Ovary (tissue), 9 donors: ENCODE data around the gene SLC38A3. TPM values are rescaled to one million over a fixed set of nuclear protein-coding genes. Genes with fewer than 3 reads are reported as not detected.

ENCODE experiments used
- DNase-seq, 5 donors: peaks; one replicate each; pipeline ENCODE4 v3.0.0-alpha.2; 2019 to 2020
- H3K27ac ChIP-seq, 2 donors: fragments of 200-600 bp; one replicate each; pipeline versions ENCODE4 v1.5.1 to v1.8.0; 2019 to 2022
- H3K27me3 ChIP-seq: fragments of 200-600 bp; one replicate; pipeline ENCODE4 v1.8.0; 2022
- H3K36me3 ChIP-seq: fragments of 200-600 bp; sonication (generic); one replicate; pipeline ENCODE4 v1.5.1; 2019
- H3K4me1 ChIP-seq: one replicate; pipeline ENCODE4 v1.8.1; 2013; ENCODE audit warnings: mild to moderate bottlenecking, moderate library complexity; ENCODE audit not compliant: insufficient read depth
- H3K4me3 ChIP-seq: fragments of 200-600 bp; sonication (generic); one replicate; pipeline ENCODE4 v1.5.1; 2017
- H3K9me3 ChIP-seq, 2 donors: fragments of 200-600 bp in 1 of 2; sonication (generic) in 1 of 2; one replicate each; pipeline versions ENCODE4 v1.5.1 to v1.8.1; 2013 to 2019; ENCODE audit warnings: mild to moderate bottlenecking in 1 of 2, moderate library complexity in 1 of 2
- CTCF ChIP-seq, 3 donors: fragments of 450-650 bp in 2 of 3; fragments of 200-600 bp in 1 of 3; IDR thresholded peaks; one replicate each; pipeline versions ENCODE4 v1.5.1 to v1.8.0; 2016 to 2022; ENCODE audit warnings: antibody characterized with exemption in 3 of 3, mild to moderate bottlenecking in 1 of 3
- EP300 ChIP-seq: sonication (generic); formaldehyde crosslinking; IDR thresholded peaks from one replicate; pipeline ENCODE4 v1.6.1; 2017; ENCODE audit warnings: antibody characterized with exemption
- POLR2A ChIP-seq: fragments of 450-650 bp; IDR thresholded peaks from one replicate; pipeline ENCODE4 v1.6.1; 2017; ENCODE audit warnings: antibody characterized with exemption, mild to moderate bottlenecking, moderate library complexity
- WGBS, 3 donors: extraction: QIAGEN DNeasy Blood & Tissue Kit in 1 of 3; methylation state at CpG; one replicate each; pipeline versions ENCODE4 v1.1.5 to v1.1.7; 2013 to 2017; 5-methylcytosine and 5-hydroxymethylcytosine counted together
- intact Hi-C, 4 donors: fragments of 100-400 bp; cut with DNase I; formaldehyde crosslinking; loops; one replicate each; pipeline versions ENCODE4 v1.11.0 to v1.15.1; 2022 to 2023
- polyA plus RNA-seq, 2 donors: library from polyadenylated mRNA; stranded (reverse); fragments of 200-250 nt in 1 of 2; fragments of 350-450 nt in 1 of 2; fragmentation: Illumina TruSeq in 1 of 2; extraction: RNeasy Lipid Tissue Mini Kit (QIAGEN cat#74804) in 1 of 2; gene quantifications; one replicate each; pipeline ENCODE4 v1.2.3, GENCODE V29; 2013 to 2014
- total RNA-seq, 7 donors: library from RNA; depleted of rRNA in 2 of 7; stranded (reverse); fragments of >200 nt in 2 of 7; fragmentation: NEBNext Ultra II Directional in 3 of 7; extraction: Animal tissue kit (Norgen Biotek cat#: 25700) in 3 of 7; gene quantifications; one replicate each; pipeline versions ENCODE4 v1.1.0 to v1.2.4, GENCODE V29; 2016 to 2023
- donor health status: DM: no; HTN: no; CAD: no; lungs with moderate emphysema.
- donor health status: DM: no; HTN: no; CAD: no.
- donor health status: Bipolar disorder and iron deficiency.
- donor health status: DM: yes; HTN: yes; CAD: no.
- donor health status: DM: no; HTN: no; CAD: no.
- donor health status: DM: yes; HTN: yes; CAD: no.

The SLC38A3 gene
- total and polyA plus RNA-seq, 9 donors: 1.6 to 10.9 (median 7.7) TPM

GRCh38 chr3:50170689-50171088 is 34.4 kb upstream of the SLC38A3 start:
- Histone ChIP-seq H3K4me3 (no peak overlapping the region), H3K36me3 (no peaks in the 10 kb centered on the region), H3K27ac (no peak overlapping the region), H3K4me1 (peaks cover 16% of the 10 kb centered on the region), H3K9me3 (no peaks in the 10 kb centered on the region), H3K27me3 (no peaks in the 10 kb centered on the region)
- WGBS, 3 donors: 79 to 94% (median 80%) methylated on average over 10 of the region's 10 CpGs
- peak in 1 of 5 donors; percentile 45 for DNase-seq
- no peak for TF ChIP-seq POLR2A
- intact Hi-C loops: no loop called here

- H3K9me3 ChIP-seq: no peaks in the 10 kb centered on the region
- no peaks in the 10 kb centered on the region for H3K27me3 ChIP-seq
- WGBS, 3 donors: 83 to 90% (median 85%) methylated on average over 14 to 21 of the region's 21 CpGs
- no peak for TF ChIP-seq POLR2A
- TF ChIP-seq CTCF (IDR thresholded peaks at IDR 0.05): no peak
- no peak for TF ChIP-seq EP300
- H3K27ac ChIP-seq: no peak overlapping the region
- H3K36me3 ChIP-seq: no peaks in the 10 kb centered on the region
- H3K4me1 ChIP-seq: peaks cover 7% of the 10 kb centered on the region
- intact Hi-C loops: no loop called here
- H3K4me3 ChIP-seq: no peak overlapping the region
- DNase-seq: no peak
These were observed 33.4 kb upstream of the SLC38A3 start for GRCh38 chr3:50171540-50172301.

GRCh38 chr3:50172626-50173220 is 32.3 kb upstream of the SLC38A3 start:
- H3K4me1 ChIP-seq: peaks cover 6% of the 10 kb centered on the region
- H3K27me3 ChIP-seq: no peaks in the 10 kb centered on the region
- WGBS, 3 donors: 70 to 72% (median 71%) methylated on average over 8 of the region's 8 CpGs
- no peak for DNase-seq
- no peaks in the 10 kb centered on the region for H3K36me3 ChIP-seq
- TF ChIP-seq CTCF (IDR thresholded peaks at IDR 0.05): no peak
- no peak for TF ChIP-seq EP300
- no peak for TF ChIP-seq POLR2A
- no peak overlapping the region for H3K27ac ChIP-seq
- no peaks in the 10 kb centered on the region for H3K9me3 ChIP-seq
- intact Hi-C loops: no loop called here
- H3K4me3 ChIP-seq: no peak overlapping the region

GRCh38 chr3:50173685-50174516 is 31.2 kb upstream of the SLC38A3 start:
- Histone ChIP-seq H3K4me3 (no peak overlapping the region), H3K36me3 (no peaks in the 10 kb centered on the region), H3K27ac (no peak overlapping the region), H3K4me1 (peaks cover 6% of the 10 kb centered on the region), H3K9me3 (no peaks in the 10 kb centered on the region), H3K27me3 (no peaks in the 10 kb centered on the region)
- no peak for TF ChIP-seq CTCF (IDR thresholded peaks at IDR 0.05)
- TF ChIP-seq EP300: no peak
- TF ChIP-seq POLR2A: no peak
- intact Hi-C loops: no loop called here
- 67 to 78% (median 76%) methylated on average over 26 to 29 of the region's 29 CpGs for WGBS, 3 donors
- DNase-seq: no peak
